Endothelial cell of umbilical vein (primary cell): ENCODE data around the gene NIPBL. TPM values are rescaled to one million over a fixed set of nuclear protein-coding genes. Genes with fewer than 3 reads are reported as not detected.

Experiments used
- BruUV-seq: library from RNA; stranded (reverse); fragments of 400-500 nt; replicated peaks from 2 replicates; lab custom pipeline; 2021; lab: Mats Ljungman, UMichigan
- CTCF ChIA-PET: fragments of 300-600, 350-600 bp; sonication (Branson Sonifier 250); formaldehyde crosslinking; loops from one replicate; lab custom pipeline; 2021; ENCODE audit warnings: antibody characterized with exemption, inconsistent platforms; lab: Charles Lee
- POLR2A ChIA-PET: fragments of 300-600, 350-600 bp; sonication (Branson Sonifier 250); formaldehyde crosslinking; loops from one replicate; lab custom pipeline; 2021; ENCODE audit warnings: antibody characterized with exemption, inconsistent platforms; lab: Charles Lee
- DNase-seq: peaks from one replicate; pipeline ENCODE4 v3.0.0-alpha.2; 2011; ENCODE audit warnings: low read depth, low spot score
- FAIRE-seq: peaks from 2 replicates; lab custom pipeline; 2011; peaks lifted over from hg19 to GRCh38; lab: Jason Lieb, UNC
- H2AFZ ChIP-seq: 2 replicates; pipeline ENCODE4 v1.6.0; 2012; ENCODE audit warnings: low read depth, low read length, control low read depth, inconsistent platforms
- H3K27ac ChIP-seq: 2 replicates; pipeline ENCODE4 v1.5.1; 2011; ENCODE audit warnings: low read depth, mild to moderate bottlenecking, control low read depth, low read length, moderate library complexity; ENCODE audit not compliant: insufficient read depth
- H3K27me3 ChIP-seq, 2 experiments: 2 replicates each; pipeline versions ENCODE4 v1.6.0 to v1.6.1; 2011; ENCODE audit warnings: low read length in 2 of 2, mixed read lengths in 1 of 2; ENCODE audit not compliant: control insufficient read depth in 2 of 2, insufficient read depth in 2 of 2
- H3K36me3 ChIP-seq, 2 experiments: 2 replicates in 1 of 2; 3 replicates in 1 of 2; pipeline ENCODE4 v1.5.1; 2011; ENCODE audit warnings: low read length in 2 of 2, mild to moderate bottlenecking in 1 of 2, moderate library complexity in 1 of 2; ENCODE audit not compliant: control insufficient read depth in 2 of 2, insufficient read depth in 2 of 2; ENCODE audit errors: extremely low read depth in 1 of 2
- H3K4me1 ChIP-seq: 3 replicates; pipeline ENCODE4 v1.5.1; 2011; ENCODE audit warnings: mild to moderate bottlenecking, low read length; ENCODE audit not compliant: control insufficient read depth, insufficient read depth; ENCODE audit errors: extremely low read depth
- H3K4me2 ChIP-seq: 2 replicates; pipeline ENCODE4 v1.6.1; 2011; ENCODE audit warnings: low read length, control low read depth, mixed read lengths; ENCODE audit not compliant: insufficient read depth
- H3K4me3 ChIP-seq, 3 experiments: fragments of 200-600 bp in 1 of 3; sonication (generic), shearing (Covaris generic) in 1 of 3; replicated peaks in 1 of 3; 2 replicates each; pipeline ENCODE4 v1.5.1; 2011 to 2016; ENCODE audit warnings: control low read depth in 3 of 3, low read length in 3 of 3, mild to moderate bottlenecking in 2 of 3, inconsistent platforms in 1 of 3, low read depth in 1 of 3, moderate library complexity in 1 of 3; ENCODE audit not compliant: insufficient read depth in 1 of 3
- H3K79me2 ChIP-seq: 2 replicates; pipeline ENCODE4 v1.6.0; 2012; ENCODE audit warnings: low read length, inconsistent platforms; ENCODE audit not compliant: control insufficient read depth, insufficient read depth
- H3K9ac ChIP-seq: replicated peaks from 2 replicates; pipeline ENCODE3; 2011; ENCODE audit warnings: low read length, control low read depth; ENCODE audit not compliant: insufficient read depth; ENCODE audit errors: extremely low read depth
- H3K9me1 ChIP-seq: replicated peaks from 3 replicates; pipeline ENCODE4 v1.6.0; 2011; ENCODE audit warnings: mild to moderate bottlenecking, low read length; ENCODE audit not compliant: control insufficient read depth, insufficient read depth; ENCODE audit errors: extremely low read depth
- H3K9me3 ChIP-seq: replicated peaks from 2 replicates; pipeline ENCODE4 v1.5.1; 2012; ENCODE audit warnings: low read length, inconsistent platforms; ENCODE audit not compliant: control insufficient read depth, insufficient read depth
- H4K20me1 ChIP-seq: replicated peaks from 2 replicates; pipeline ENCODE3; 2011; ENCODE audit warnings: mild to moderate bottlenecking, low read length; ENCODE audit not compliant: control insufficient read depth, insufficient read depth; ENCODE audit errors: extremely low read depth
- EZH2 ChIP-seq: IDR thresholded peaks from 2 replicates; pipeline ENCODE4 v1.6.1; 2012; ENCODE audit warnings: borderline replicate concordance, low read depth, mild to moderate bottlenecking, moderate library complexity, low read length, inconsistent platforms; ENCODE audit not compliant: severe bottlenecking
- GATA2 ChIP-seq: IDR thresholded peaks from 2 replicates; pipeline ENCODE4 v1.7.0; 2011; ENCODE audit warnings: low read depth, mild to moderate bottlenecking, moderate library complexity, mixed read lengths, low read length; ENCODE audit not compliant: insufficient read length, insufficient read depth
- JUN ChIP-seq: IDR thresholded peaks from 2 replicates; pipeline ENCODE4 v1.6.1; 2011; ENCODE audit warnings: borderline replicate concordance, low read depth; ENCODE audit not compliant: insufficient read length, insufficient read depth
- MYC ChIP-seq: IDR thresholded peaks from one replicate; pipeline ENCODE4 v1.6.1; 2011; ENCODE audit warnings: mild to moderate bottlenecking, low read depth, low read length
- POLR2A ChIP-seq: IDR thresholded peaks from 2 replicates; pipeline ENCODE4 v1.6.1; 2012; ENCODE audit warnings: low read depth, mild to moderate bottlenecking, control low read depth, low read length
- POLR2AphosphoS5 ChIP-seq: IDR thresholded peaks from 2 replicates; pipeline ENCODE4 v1.6.1; 2012; ENCODE audit warnings: low read depth, mild to moderate bottlenecking, control low read depth, low read length, moderate library complexity; ENCODE audit not compliant: insufficient read depth
- dilution Hi-C: fragments of 300-500 bp; cut with MboI; formaldehyde crosslinking; loops from one replicate; pipeline ENCODE4 v1.15.0; 2019; ENCODE audit warnings: low sequenced_read_pairs; ENCODE audit not compliant: extremely low pct_ligation_motif_present
- intact Hi-C: fragments of 100-400 bp; cut with micrococcal nuclease; formaldehyde crosslinking; loops from one replicate; pipeline ENCODE4 v1.10.0; 2022
- polyA plus RNA-seq, 4 experiments: library from polyadenylated mRNA; depleted of rRNA in 3 of 4; stranded (reverse) in 3 of 4; unstranded in 1 of 4; fragments of >200 nt; gene quantifications; 2 replicates each; pipeline versions ENCODE4 v1.2.1 to v1.2.3, GENCODE V29; 2011 to 2012; ENCODE audit warnings: missing spikeins in 1 of 4
- total RNA-seq: library from RNA; stranded (reverse); gene quantifications from 2 replicates; pipeline ENCODE4 v1.2.3, GENCODE V29; 2021
- TF ChIP-seq, protein P1 (sequence below), 2 donors: IDR thresholded peaks; 1 replicate in 1 of 2; 2 replicates in 1 of 2; pipeline ENCODE4 v1.5.1; 2011; ENCODE audit warnings: low read length in 2 of 2, mild to moderate bottlenecking in 2 of 2, moderate library complexity in 2 of 2, control low read depth in 1 of 2, inconsistent platforms in 1 of 2, low read depth in 1 of 2; ENCODE audit not compliant: insufficient read depth in 1 of 2; ENCODE audit errors: extremely low read depth in 1 of 2

The NIPBL gene
- total and polyA plus RNA-seq, 2 donors (not counting 3 experiments of a cell fraction or from before 2014, with no cell fraction given): 15.5 to 50.7 TPM

- H3K36me3 ChIP-seq: peaks cover 5 to 12% of the 10 kb centered on the region in 2 experiments
- no peak overlapping the region for H3K27ac ChIP-seq
- H3K27me3 ChIP-seq: no peaks in the 10 kb centered on the region
- DNase-seq: no peak
- H3K9me3 ChIP-seq: no peaks in the 10 kb centered on the region
- FAIRE-seq: no peak
- no peak overlapping the region for H3K4me2 ChIP-seq
- no peaks in the 10 kb centered on the region for H3K79me2 ChIP-seq
- BruUV-seq: no TSS peak
- H3K4me1 ChIP-seq: no peaks in the 10 kb centered on the region
- ChIA-PET CTCF (interaction anchor here (1.0 kb wide), 1 partner anchor 79 kb away, joined by 3 read pairs; no protein-coding TSS in a partner anchor), POLR2A (no interaction called here)
- no peak overlapping the region for H2AFZ ChIP-seq
- no peaks in the 10 kb centered on the region for H3K9me1 ChIP-seq
- dilution Hi-C loops (no loop called here), intact Hi-C loops (no loop called here)
- TF ChIP-seq GATA2 (no peak), EZH2 (no peak), MYC (no peak)
- no peaks in the 10 kb centered on the region for H4K20me1 ChIP-seq
- H3K4me3 ChIP-seq: no peak overlapping the region
- no peak overlapping the region for H3K9ac ChIP-seq
These were observed 178.9 kb downstream of the NIPBL start for GRCh38 chr5:37055383-37055990.

DNA sequence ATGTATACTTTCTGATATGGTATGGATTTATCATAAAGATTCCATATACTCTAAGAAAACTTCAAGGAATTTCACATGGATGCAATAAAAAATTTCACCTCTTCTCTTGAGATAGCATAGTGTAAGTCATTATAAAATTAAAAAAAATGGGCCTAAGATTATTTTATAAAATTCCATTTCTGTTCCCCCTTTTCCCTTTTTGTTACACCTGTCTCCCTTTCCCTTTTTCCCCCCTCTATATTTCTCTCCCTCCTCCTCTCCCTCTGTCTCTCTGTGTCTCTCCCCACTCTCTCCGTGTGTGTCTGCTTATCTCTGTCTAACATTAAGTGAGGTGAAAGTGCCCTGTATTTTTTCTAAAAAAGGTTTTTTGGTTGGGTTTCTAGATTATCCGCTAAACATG lies 180.2 kb downstream of the NIPBL start:
- H3K27me3 ChIP-seq: no peaks in the 10 kb centered on the region
- no peaks in the 10 kb centered on the region for H4K20me1 ChIP-seq
- dilution Hi-C loops: no loop called here
- BruUV-seq: no TSS peak
- TF ChIP-seq POLR2AphosphoS5 (no peak), POLR2A (no peak), EZH2 (no peak), JUN (no peak)
- TF ChIP-seq, protein P1, sequence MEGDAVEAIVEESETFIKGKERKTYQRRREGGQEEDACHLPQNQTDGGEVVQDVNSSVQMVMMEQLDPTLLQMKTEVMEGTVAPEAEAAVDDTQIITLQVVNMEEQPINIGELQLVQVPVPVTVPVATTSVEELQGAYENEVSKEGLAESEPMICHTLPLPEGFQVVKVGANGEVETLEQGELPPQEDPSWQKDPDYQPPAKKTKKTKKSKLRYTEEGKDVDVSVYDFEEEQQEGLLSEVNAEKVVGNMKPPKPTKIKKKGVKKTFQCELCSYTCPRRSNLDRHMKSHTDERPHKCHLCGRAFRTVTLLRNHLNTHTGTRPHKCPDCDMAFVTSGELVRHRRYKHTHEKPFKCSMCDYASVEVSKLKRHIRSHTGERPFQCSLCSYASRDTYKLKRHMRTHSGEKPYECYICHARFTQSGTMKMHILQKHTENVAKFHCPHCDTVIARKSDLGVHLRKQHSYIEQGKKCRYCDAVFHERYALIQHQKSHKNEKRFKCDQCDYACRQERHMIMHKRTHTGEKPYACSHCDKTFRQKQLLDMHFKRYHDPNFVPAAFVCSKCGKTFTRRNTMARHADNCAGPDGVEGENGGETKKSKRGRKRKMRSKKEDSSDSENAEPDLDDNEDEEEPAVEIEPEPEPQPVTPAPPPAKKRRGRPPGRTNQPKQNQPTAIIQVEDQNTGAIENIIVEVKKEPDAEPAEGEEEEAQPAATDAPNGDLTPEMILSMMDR (IDR thresholded peaks at IDR 0.05; ENCODE audit: extremely low read depth in 1 of 2, insufficient read depth in 1 of 2, low read depth in 1 of 2, low read length in 2 of 2): no peak
- H3K79me2 ChIP-seq: no peaks in the 10 kb centered on the region
- H3K9me3 ChIP-seq: no peaks in the 10 kb centered on the region
- H3K4me3 ChIP-seq: no peak overlapping the region
- no peak overlapping the region for H3K4me2 ChIP-seq
- CTCF ChIA-PET: interaction anchor here (1.0 kb wide), 1 partner anchor 77 kb away, joined by 3 read pairs; no protein-coding TSS in a partner anchor
- H2AFZ ChIP-seq: no peak overlapping the region
- no peaks in the 10 kb centered on the region for H3K4me1 ChIP-seq
- FAIRE-seq (no peak), DNase-seq (no peak)
- H3K27ac ChIP-seq: no peak overlapping the region
- no peaks in the 10 kb centered on the region for H3K9me1 ChIP-seq
- H3K36me3 ChIP-seq: peaks cover 2 to 7% of the 10 kb centered on the region in 2 experiments
- POLR2A ChIA-PET: no interaction called here
- intact Hi-C loops: no loop called here
- no peak overlapping the region for H3K9ac ChIP-seq
